Glutamatergic neuron (in vitro differentiated cells): ENCODE data around the gene CHD2. TPM values are rescaled to one million over a fixed set of nuclear protein-coding genes. Genes with fewer than 3 reads are reported as not detected.
"Not testable (repeated sequence)": the region's sequence is repeated elsewhere in the genome, so short reads cannot be mapped to it uniquely, and the experiment has no call there.

Source experiments
- DNase-seq: peaks from one replicate; pipeline ENCODE4 v3.0.0; 2022
- H3K27ac Mint-ChIP-seq: one replicate; pipeline ENCODE4 v1.8.0; 2020; ENCODE audit warnings: mild to moderate bottlenecking, mixed read lengths, inconsistent platforms; ENCODE audit not compliant: unreplicated experiment
- H3K27me3 Mint-ChIP-seq: one replicate; pipeline ENCODE4 v1.8.0; 2020; ENCODE audit warnings: mild to moderate bottlenecking, moderate library complexity, mixed read lengths, inconsistent platforms; ENCODE audit not compliant: unreplicated experiment
- H3K36me3 Mint-ChIP-seq: one replicate; pipeline ENCODE4 v1.8.0; 2020; ENCODE audit warnings: mild to moderate bottlenecking, mixed read lengths, inconsistent platforms; ENCODE audit not compliant: unreplicated experiment
- H3K4me1 Mint-ChIP-seq: one replicate; pipeline ENCODE4 v1.8.0; 2020; ENCODE audit warnings: mild to moderate bottlenecking, low read depth, mixed read lengths, inconsistent platforms; ENCODE audit not compliant: unreplicated experiment
- H3K4me3 Mint-ChIP-seq: one replicate; pipeline ENCODE4 v1.8.0; 2020; ENCODE audit warnings: mild to moderate bottlenecking, mixed read lengths, inconsistent platforms; ENCODE audit not compliant: unreplicated experiment
- H3K9me3 Mint-ChIP-seq: one replicate; pipeline ENCODE4 v1.8.0; 2020; ENCODE audit warnings: mild to moderate bottlenecking, moderate library complexity, mixed read lengths, inconsistent platforms; ENCODE audit not compliant: unreplicated experiment
- CTCF ChIP-seq: fragments of 200-600 bp; sonication (generic); IDR thresholded peaks from one replicate; pipeline ENCODE4 v1.5.0; 2021; ENCODE audit not compliant: partially characterized antibody, unreplicated experiment
- total RNA-seq: library from RNA; stranded (reverse); fragmentation: NEBNext Ultra II Directional; extraction: Animal tissue kit (Norgen Biotek cat#: 25700); gene quantifications from one replicate; pipeline ENCODE4 v1.2.1, GENCODE V29; 2021; ENCODE audit not compliant: unreplicated experiment

The CHD2 gene
- total RNA-seq, 1 donor from 2014 or later: 201 TPM

GRCh38 chr15:93060336-93061248 is 160.5 kb downstream of the CHD2 start:
- TF ChIP-seq CTCF: no peak
- H3K27ac Mint-ChIP-seq: peak overlapping the region; percentile 55
- DNase-seq: no peak
- H3K27me3 Mint-ChIP-seq: peaks cover 14% of the 10 kb centered on the region
- H3K36me3 Mint-ChIP-seq: peaks cover 6% of the 10 kb centered on the region
- peak overlapping the region; percentile 46 for H3K4me3 Mint-ChIP-seq
- peaks cover 4% of the 10 kb centered on the region for H3K9me3 Mint-ChIP-seq
- H3K4me1 Mint-ChIP-seq: peaks cover 48% of the 10 kb centered on the region

- peak overlapping the region; percentile 1 for H3K27ac Mint-ChIP-seq
- peaks cover 14% of the 10 kb centered on the region for H3K27me3 Mint-ChIP-seq
- peak overlapping the region; percentile 49 for H3K4me3 Mint-ChIP-seq
- H3K4me1 Mint-ChIP-seq: peaks cover 56% of the 10 kb centered on the region
- H3K36me3 Mint-ChIP-seq, DNase-seq, H3K9me3 Mint-ChIP-seq: not testable (repeated sequence)
Measured at GRCh38 chr15:93062628-93063261, 162.6 kb downstream of the CHD2 start.

GRCh38 chr15:93063262-93063671 is 163.1 kb downstream of the CHD2 start:
- Mint-ChIP-seq H3K4me1 (peaks cover 55% of the 10 kb centered on the region), H3K36me3 (no peaks in the 10 kb centered on the region), H3K4me3 (peak overlapping the region; percentile 46), H3K27me3 (peaks cover 14% of the 10 kb centered on the region), H3K9me3 (peaks cover 6% of the 10 kb centered on the region), H3K27ac (no peak overlapping the region)
- TF ChIP-seq CTCF: no peak
- no peak for DNase-seq

- Mint-ChIP-seq H3K4me3 (no peak overlapping the region), H3K27ac (no peak overlapping the region), H3K36me3 (no peaks in the 10 kb centered on the region), H3K27me3 (peaks cover 14% of the 10 kb centered on the region), H3K4me1 (peaks cover 55% of the 10 kb centered on the region), H3K9me3 (peaks cover 6% of the 10 kb centered on the region)
- DNase-seq: no peak
- no peak for TF ChIP-seq CTCF
Measured at GRCh38 chr15:93063796-93064690, 163.9 kb downstream of the CHD2 start.

GRCh38 chr15:93065641-93066045 is 165.5 kb downstream of the CHD2 start:
- TF ChIP-seq CTCF: no peak
- no peak for DNase-seq
- peaks cover 12% of the 10 kb centered on the region for H3K27me3 Mint-ChIP-seq
- peaks cover 47% of the 10 kb centered on the region for H3K4me1 Mint-ChIP-seq
- no peak overlapping the region for H3K4me3 Mint-ChIP-seq
- no peak overlapping the region for H3K27ac Mint-ChIP-seq
- peaks cover 6% of the 10 kb centered on the region for H3K9me3 Mint-ChIP-seq
- H3K36me3 Mint-ChIP-seq: no peaks in the 10 kb centered on the region
